GM12875 (cell line): ENCODE data around the gene TSSK1B.

ENCODE experiments used
- H3K4me3 ChIP-seq: one replicate; pipeline ENCODE4 v1.5.1; 2011; ENCODE audit warnings: low read depth, low read length, control low read depth
- TF ChIP-seq, protein P1 (sequence below): IDR thresholded peaks from 2 replicates; pipeline ENCODE4 v1.5.1; 2011; ENCODE audit warnings: low read depth, mild to moderate bottlenecking, control low read depth, inconsistent platforms, low read length, moderate library complexity, borderline replicate concordance; ENCODE audit not compliant: insufficient read depth

Gene TSSK1B

DNA sequence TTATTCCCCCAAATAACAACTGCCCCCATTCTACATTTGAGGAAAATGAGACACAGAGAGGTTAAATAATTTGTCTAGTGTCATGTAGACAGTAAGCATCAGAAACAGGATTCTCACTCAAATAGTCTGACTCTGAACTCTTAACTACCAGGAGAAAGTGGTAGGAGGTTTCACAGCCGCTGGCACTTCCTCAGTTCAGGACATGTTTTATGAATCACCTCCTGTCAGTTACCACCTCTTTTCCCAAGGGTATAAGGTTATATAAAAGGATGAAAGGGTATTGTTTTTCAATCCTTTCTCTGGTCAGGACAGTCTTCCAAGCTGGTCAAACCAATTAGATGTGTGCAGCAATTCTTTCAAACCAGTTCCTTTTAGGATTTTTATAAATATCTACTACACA, 52.1 kb downstream of the TSSK1B start:
- no peak overlapping the region for H3K4me3 ChIP-seq
- TF ChIP-seq, protein P1, sequence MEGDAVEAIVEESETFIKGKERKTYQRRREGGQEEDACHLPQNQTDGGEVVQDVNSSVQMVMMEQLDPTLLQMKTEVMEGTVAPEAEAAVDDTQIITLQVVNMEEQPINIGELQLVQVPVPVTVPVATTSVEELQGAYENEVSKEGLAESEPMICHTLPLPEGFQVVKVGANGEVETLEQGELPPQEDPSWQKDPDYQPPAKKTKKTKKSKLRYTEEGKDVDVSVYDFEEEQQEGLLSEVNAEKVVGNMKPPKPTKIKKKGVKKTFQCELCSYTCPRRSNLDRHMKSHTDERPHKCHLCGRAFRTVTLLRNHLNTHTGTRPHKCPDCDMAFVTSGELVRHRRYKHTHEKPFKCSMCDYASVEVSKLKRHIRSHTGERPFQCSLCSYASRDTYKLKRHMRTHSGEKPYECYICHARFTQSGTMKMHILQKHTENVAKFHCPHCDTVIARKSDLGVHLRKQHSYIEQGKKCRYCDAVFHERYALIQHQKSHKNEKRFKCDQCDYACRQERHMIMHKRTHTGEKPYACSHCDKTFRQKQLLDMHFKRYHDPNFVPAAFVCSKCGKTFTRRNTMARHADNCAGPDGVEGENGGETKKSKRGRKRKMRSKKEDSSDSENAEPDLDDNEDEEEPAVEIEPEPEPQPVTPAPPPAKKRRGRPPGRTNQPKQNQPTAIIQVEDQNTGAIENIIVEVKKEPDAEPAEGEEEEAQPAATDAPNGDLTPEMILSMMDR: no peak
